ENCODE results near the gene CPE.

The CPE gene

GRCh38 chr4:165505958-165506837, 127.4 kb downstream of the CPE start:
- TF ChIP-seq, protein P1, sequence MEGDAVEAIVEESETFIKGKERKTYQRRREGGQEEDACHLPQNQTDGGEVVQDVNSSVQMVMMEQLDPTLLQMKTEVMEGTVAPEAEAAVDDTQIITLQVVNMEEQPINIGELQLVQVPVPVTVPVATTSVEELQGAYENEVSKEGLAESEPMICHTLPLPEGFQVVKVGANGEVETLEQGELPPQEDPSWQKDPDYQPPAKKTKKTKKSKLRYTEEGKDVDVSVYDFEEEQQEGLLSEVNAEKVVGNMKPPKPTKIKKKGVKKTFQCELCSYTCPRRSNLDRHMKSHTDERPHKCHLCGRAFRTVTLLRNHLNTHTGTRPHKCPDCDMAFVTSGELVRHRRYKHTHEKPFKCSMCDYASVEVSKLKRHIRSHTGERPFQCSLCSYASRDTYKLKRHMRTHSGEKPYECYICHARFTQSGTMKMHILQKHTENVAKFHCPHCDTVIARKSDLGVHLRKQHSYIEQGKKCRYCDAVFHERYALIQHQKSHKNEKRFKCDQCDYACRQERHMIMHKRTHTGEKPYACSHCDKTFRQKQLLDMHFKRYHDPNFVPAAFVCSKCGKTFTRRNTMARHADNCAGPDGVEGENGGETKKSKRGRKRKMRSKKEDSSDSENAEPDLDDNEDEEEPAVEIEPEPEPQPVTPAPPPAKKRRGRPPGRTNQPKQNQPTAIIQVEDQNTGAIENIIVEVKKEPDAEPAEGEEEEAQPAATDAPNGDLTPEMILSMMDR (IDR thresholded peaks at IDR 0.05; ENCODE audit: insufficient read depth, low read length, poor library complexity, severe bottlenecking): no peak
- H3K27me3 ChIP-seq (replicated peaks; ENCODE audit: control insufficient read depth, insufficient read depth, low read length): no peaks in the 10 kb centered on the region
- no peak overlapping the region for H3K4me3 ChIP-seq (replicated peaks; ENCODE audit: low read depth, low read length)
- no peaks in the 10 kb centered on the region for H3K36me3 ChIP-seq (ENCODE audit: control insufficient read depth, insufficient read depth, low read length)
- DNase-seq (ENCODE audit: extremely low read depth, insufficient read length): no peak

GRCh38 chr4:165506849-165507248, 128.0 kb downstream of the CPE start:
- no peaks in the 10 kb centered on the region for H3K36me3 ChIP-seq (ENCODE audit: control insufficient read depth, insufficient read depth, low read length)
- no peak overlapping the region for H3K4me3 ChIP-seq (replicated peaks; ENCODE audit: low read depth, low read length)
- no peaks in the 10 kb centered on the region for H3K27me3 ChIP-seq (replicated peaks; ENCODE audit: control insufficient read depth, insufficient read depth, low read length)
- DNase-seq (ENCODE audit: extremely low read depth, insufficient read length): no peak
- TF ChIP-seq, protein P1 (IDR thresholded peaks at IDR 0.05; ENCODE audit: insufficient read depth, low read length, poor library complexity, severe bottlenecking): no peak

DNA sequence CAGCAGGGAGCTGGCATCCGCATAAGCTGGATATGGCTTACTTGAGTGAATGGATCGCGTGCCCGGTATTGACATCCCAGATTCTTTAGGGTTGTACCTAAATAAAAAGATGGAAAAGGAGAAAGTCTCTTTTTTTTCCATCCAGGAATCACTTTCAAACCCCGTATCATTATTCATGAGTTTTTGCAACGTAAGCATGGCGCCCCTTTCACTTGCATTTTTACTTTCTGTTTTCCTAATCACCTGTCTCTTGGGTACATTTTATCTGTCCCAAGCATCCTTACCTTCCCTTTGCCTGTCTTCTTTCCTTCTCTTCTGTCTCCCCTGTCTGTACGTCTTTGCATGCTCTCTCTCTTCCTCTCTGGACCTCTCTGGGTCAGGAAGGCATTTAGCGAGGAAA, 128.6 kb downstream of the CPE start:
- no peaks in the 10 kb centered on the region for H3K27me3 ChIP-seq (replicated peaks; ENCODE audit: control insufficient read depth, insufficient read depth, low read length)
- H3K4me3 ChIP-seq (replicated peaks; ENCODE audit: low read depth, low read length): no peak overlapping the region

DNA sequence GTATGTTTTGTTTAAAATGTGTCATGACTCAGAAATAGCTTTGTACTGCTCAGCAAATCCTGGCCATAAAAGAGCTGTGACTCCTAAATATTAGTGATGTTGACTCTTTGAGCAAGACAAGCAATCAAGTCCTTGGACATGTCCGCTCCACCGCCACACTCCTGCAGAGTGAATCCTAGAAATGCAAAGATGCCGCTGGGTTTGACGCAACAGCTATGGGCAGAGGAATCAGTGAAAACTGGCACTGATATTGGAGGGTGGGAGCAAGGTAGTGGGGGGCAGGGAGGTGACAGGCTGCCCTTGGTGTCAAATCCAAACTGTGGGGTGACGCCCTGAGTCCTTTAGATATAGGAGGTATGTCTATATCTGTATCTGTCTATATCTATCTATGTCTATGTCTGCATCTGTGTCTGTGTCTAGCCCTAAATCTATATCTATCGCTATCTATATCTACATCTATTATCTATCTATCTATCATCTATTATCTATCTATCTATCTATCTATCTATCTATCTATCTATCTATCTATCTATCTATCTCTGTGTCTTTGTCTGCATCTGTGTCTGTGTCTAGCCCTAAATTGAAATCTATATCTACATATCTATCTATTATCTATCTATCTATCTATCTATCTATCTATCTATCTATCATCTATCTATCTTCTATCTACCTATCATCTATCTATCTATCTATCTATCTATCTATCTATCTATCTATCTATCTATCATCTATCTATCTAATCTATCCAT, 129.7 kb downstream of the CPE start:
- H3K27me3 ChIP-seq (replicated peaks; ENCODE audit: control insufficient read depth, insufficient read depth, low read length): no peaks in the 10 kb centered on the region
- TF ChIP-seq, protein P1 (IDR thresholded peaks at IDR 0.05; ENCODE audit: insufficient read depth, low read length, poor library complexity, severe bottlenecking): no peak
- H3K36me3 ChIP-seq (ENCODE audit: control insufficient read depth, insufficient read depth, low read length): no peaks in the 10 kb centered on the region
- DNase-seq (ENCODE audit: extremely low read depth, insufficient read length): no peak
- no peak overlapping the region for H3K4me3 ChIP-seq (replicated peaks; ENCODE audit: low read depth, low read length)

More for the DNA sequence above, 128.6 kb downstream of the CPE start:
- no peaks in the 10 kb centered on the region for H3K36me3 ChIP-seq (ENCODE audit: control insufficient read depth, insufficient read depth, low read length)
- TF ChIP-seq, protein P1 (IDR thresholded peaks at IDR 0.05; ENCODE audit: insufficient read depth, low read length, poor library complexity, severe bottlenecking): no peak
- DNase-seq (ENCODE audit: extremely low read depth, insufficient read length): no peak

- no peak for DNase-seq (ENCODE audit: extremely low read depth, insufficient read length)
- no peak overlapping the region for H3K4me3 ChIP-seq (replicated peaks; ENCODE audit: low read depth, low read length)
These were observed 133.6 kb downstream of the CPE start for GRCh38 chr4:165512424-165512823.

More at GRCh38 chr4:165512424-165512823, 133.6 kb downstream of the CPE start:
- Histone ChIP-seq H3K27me3 (replicated peaks; ENCODE audit: control insufficient read depth, insufficient read depth, low read length) (no peaks in the 10 kb centered on the region), H3K36me3 (ENCODE audit: control insufficient read depth, insufficient read depth, low read length) (no peaks in the 10 kb centered on the region)
- TF ChIP-seq, protein P1 (IDR thresholded peaks at IDR 0.05; ENCODE audit: insufficient read depth, low read length, poor library complexity, severe bottlenecking): no peak
